ENCODE results near the gene EMILIN1.

- TF ChIP-seq, protein P1, sequence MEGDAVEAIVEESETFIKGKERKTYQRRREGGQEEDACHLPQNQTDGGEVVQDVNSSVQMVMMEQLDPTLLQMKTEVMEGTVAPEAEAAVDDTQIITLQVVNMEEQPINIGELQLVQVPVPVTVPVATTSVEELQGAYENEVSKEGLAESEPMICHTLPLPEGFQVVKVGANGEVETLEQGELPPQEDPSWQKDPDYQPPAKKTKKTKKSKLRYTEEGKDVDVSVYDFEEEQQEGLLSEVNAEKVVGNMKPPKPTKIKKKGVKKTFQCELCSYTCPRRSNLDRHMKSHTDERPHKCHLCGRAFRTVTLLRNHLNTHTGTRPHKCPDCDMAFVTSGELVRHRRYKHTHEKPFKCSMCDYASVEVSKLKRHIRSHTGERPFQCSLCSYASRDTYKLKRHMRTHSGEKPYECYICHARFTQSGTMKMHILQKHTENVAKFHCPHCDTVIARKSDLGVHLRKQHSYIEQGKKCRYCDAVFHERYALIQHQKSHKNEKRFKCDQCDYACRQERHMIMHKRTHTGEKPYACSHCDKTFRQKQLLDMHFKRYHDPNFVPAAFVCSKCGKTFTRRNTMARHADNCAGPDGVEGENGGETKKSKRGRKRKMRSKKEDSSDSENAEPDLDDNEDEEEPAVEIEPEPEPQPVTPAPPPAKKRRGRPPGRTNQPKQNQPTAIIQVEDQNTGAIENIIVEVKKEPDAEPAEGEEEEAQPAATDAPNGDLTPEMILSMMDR (IDR thresholded peaks at IDR 0.05): no peak
- no peak for TF ChIP-seq POLR2AphosphoS5 (IDR thresholded peaks at IDR 0.05)
- no peak for TF ChIP-seq POLR2A (IDR thresholded peaks at IDR 0.05)
Measured at GRCh38 chr2:27126252-27126710, 47.9 kb downstream of the EMILIN1 start.

All from breast epithelium (tissue), 3 donors.